Neuronal stem cell (in vitro differentiated cells): ENCODE results near the gene HSPG2.
A peak's percentile ranks its signal among the peaks of the same experiment; 100 is the strongest.

Experiments used
- DNase-seq: peaks from one replicate; pipeline ENCODE4 v3.0.0-alpha.2; 2013; ENCODE audit warnings: low spot score
- H2AFZ ChIP-seq: one replicate; pipeline ENCODE4 v1.6.1; 2013; ENCODE audit warnings: mild to moderate bottlenecking, low read length, inconsistent platforms
- H2AK5ac ChIP-seq: 2 replicates; pipeline ENCODE4 v1.6.1; 2013; ENCODE audit warnings: low read depth, mild to moderate bottlenecking, inconsistent platforms, low read length, moderate library complexity, mixed read lengths
- H2BK120ac ChIP-seq: 2 replicates; pipeline ENCODE4 v1.6.1; 2013; ENCODE audit warnings: low read depth, mild to moderate bottlenecking, inconsistent platforms, low read length, moderate library complexity, mixed read lengths
- H2BK12ac ChIP-seq: one replicate; pipeline ENCODE4 v1.6.1; 2013; ENCODE audit warnings: low read length, inconsistent platforms
- H2BK15ac ChIP-seq: 2 replicates; pipeline ENCODE4 v1.6.1; 2013; ENCODE audit warnings: mild to moderate bottlenecking, low read length, inconsistent platforms, mixed read lengths
- H2BK5ac ChIP-seq: one replicate; pipeline ENCODE4 v1.6.1; 2013; ENCODE audit warnings: inconsistent platforms, mild to moderate bottlenecking, low read length, moderate library complexity
- H3K14ac ChIP-seq: one replicate; pipeline ENCODE4 v1.6.1; 2013; ENCODE audit warnings: low read length, inconsistent platforms
- H3K18ac ChIP-seq: 2 replicates; pipeline ENCODE4 v1.6.1; 2013; ENCODE audit warnings: low read length, inconsistent platforms
- H3K23ac ChIP-seq: 2 replicates; pipeline ENCODE4 v1.6.1; 2013; ENCODE audit warnings: low read depth, mild to moderate bottlenecking, mixed read lengths, low read length, inconsistent platforms; ENCODE audit not compliant: poor library complexity
- H3K27ac ChIP-seq: replicated peaks from 3 replicates; pipeline ENCODE4 v1.5.1; 2013; ENCODE audit warnings: low read length, inconsistent platforms
- H3K27me3 ChIP-seq, 3 experiments: 2 replicates each; pipeline ENCODE4 v1.6.1; 2013; ENCODE audit warnings: low read length in 3 of 3, mild to moderate bottlenecking in 2 of 3, inconsistent platforms in 1 of 3, low read depth in 1 of 3, mixed read lengths in 1 of 3, moderate library complexity in 1 of 3; ENCODE audit not compliant: control insufficient read depth in 3 of 3, insufficient read depth in 3 of 3
- H3K36me3 ChIP-seq, 2 donors: replicated peaks in 1 of 2; 2 replicates each; pipeline ENCODE4 v1.6.1; 2013; ENCODE audit warnings: low read length in 2 of 2; ENCODE audit not compliant: control insufficient read depth in 2 of 2, insufficient read depth in 2 of 2
- H3K4ac ChIP-seq: 2 replicates; pipeline ENCODE4 v1.6.1; 2013; ENCODE audit warnings: inconsistent platforms, mild to moderate bottlenecking, low read length, moderate library complexity
- H3K4me1 ChIP-seq, 2 donors: 1 replicate in 1 of 2; 2 replicates in 1 of 2; pipeline ENCODE4 v1.6.1; 2013; ENCODE audit warnings: low read length in 2 of 2, low read depth in 1 of 2; ENCODE audit not compliant: control insufficient read depth in 2 of 2, insufficient read depth in 1 of 2
- H3K4me2 ChIP-seq: one replicate; pipeline ENCODE4 v1.6.1; 2013; ENCODE audit warnings: mild to moderate bottlenecking, low read length, inconsistent platforms; ENCODE audit not compliant: insufficient read depth, poor library complexity, severe bottlenecking
- H3K4me3 ChIP-seq, 2 donors: 2 replicates each; pipeline ENCODE4 v1.5.1; 2013; ENCODE audit warnings: low read length in 2 of 2, mild to moderate bottlenecking in 2 of 2, inconsistent platforms in 1 of 2, moderate library complexity in 1 of 2
- H3K79me1 ChIP-seq: one replicate; pipeline ENCODE4 v1.6.1; 2013; ENCODE audit warnings: low read depth, mild to moderate bottlenecking, inconsistent platforms, low read length, moderate library complexity
- H3K9ac ChIP-seq: one replicate; pipeline ENCODE4 v1.6.1; 2013; ENCODE audit warnings: mild to moderate bottlenecking, low read depth, low read length, inconsistent platforms; ENCODE audit not compliant: poor library complexity
- H3K9me3 ChIP-seq, 2 donors: replicated peaks in 1 of 2; 2 replicates each; pipeline versions ENCODE3 to v1.6.1; 2013; ENCODE audit warnings: low read length in 2 of 2, mild to moderate bottlenecking in 2 of 2, inconsistent platforms in 1 of 2, low read depth in 1 of 2, mixed read lengths in 1 of 2, moderate library complexity in 1 of 2; ENCODE audit not compliant: control insufficient read depth in 2 of 2, insufficient read depth in 1 of 2
- H4K8ac ChIP-seq: one replicate; pipeline ENCODE4 v1.6.1; 2013; ENCODE audit warnings: low read depth, mild to moderate bottlenecking, inconsistent platforms, low read length, moderate library complexity
- H4K91ac ChIP-seq: one replicate; pipeline ENCODE4 v1.6.1; 2013; ENCODE audit warnings: low read length, low read depth, mild to moderate bottlenecking, inconsistent platforms; ENCODE audit not compliant: poor library complexity
- WGBS, 2 donors: extraction: QIAGEN DNeasy Blood & Tissue Kit; methylation state at CpG; one replicate each; pipeline ENCODE4 v1.1.7; 2013; ENCODE audit warnings: missing lambda C conversion rate in 2 of 2, mixed read lengths in 1 of 2; ENCODE audit not compliant: insufficient read length in 2 of 2, insufficient replicate concordance in 1 of 2; ENCODE audit errors: extremely low coverage in 2 of 2; 5-methylcytosine and 5-hydroxymethylcytosine counted together

The HSPG2 gene

DNA sequence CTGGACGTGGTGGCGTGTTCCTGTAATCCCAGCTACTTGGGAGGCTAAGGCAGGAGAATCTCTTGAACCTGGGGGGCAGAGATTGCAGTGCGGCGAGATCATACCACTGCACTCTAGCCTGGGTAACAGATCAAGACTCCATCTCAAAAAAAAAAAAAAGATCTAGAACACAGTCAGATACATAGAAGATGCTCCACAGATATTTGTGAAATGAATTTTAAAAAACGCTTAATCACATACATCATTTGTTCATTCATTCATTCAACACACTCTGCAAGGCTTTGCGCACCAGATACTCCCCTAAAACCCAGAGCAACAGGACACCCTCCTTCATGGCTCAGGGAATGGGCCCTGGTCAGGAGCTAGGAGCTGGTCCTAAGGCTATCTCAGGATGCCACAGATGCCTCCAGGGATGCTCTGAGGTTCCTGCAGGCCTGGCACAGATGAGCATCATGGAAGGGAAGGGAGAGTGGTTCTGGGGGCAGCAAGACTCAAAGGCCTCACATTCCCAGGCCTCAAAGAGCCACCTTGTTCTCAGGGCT is 6.4 kb downstream of the HSPG2 start:
- Histone ChIP-seq H3K9me3 (no peaks in the 10 kb centered on the region), H2AK5ac (peak overlapping the region; percentile 58), H2BK15ac (no peak overlapping the region), H3K18ac (peak overlapping the region; percentile 72), H3K23ac (no peak overlapping the region), H2BK120ac (no peak overlapping the region), H3K4me1 (peaks cover 18 to 34% of the 10 kb centered on the region in 2 donors), H4K91ac (no peak overlapping the region), H2AFZ (no peak overlapping the region), H3K4me3 (no peak overlapping the region), H3K4me2 (no peak overlapping the region), H3K9ac (no peak overlapping the region), H3K27ac (no peak overlapping the region), H3K14ac (no peak overlapping the region), H2BK5ac (no peak overlapping the region), H3K27me3 (no peaks in the 10 kb centered on the region), H3K4ac (no peak overlapping the region), H2BK12ac (no peak overlapping the region), H4K8ac (no peak overlapping the region), H3K79me1 (peaks cover 16% of the 10 kb centered on the region), H3K36me3 (peaks cover 3 to 6% of the 10 kb centered on the region in 2 donors)
- no CpG with 5 or more reads among the region's 6 CpGs for WGBS, 2 donors
- no peak for DNase-seq

DNA sequence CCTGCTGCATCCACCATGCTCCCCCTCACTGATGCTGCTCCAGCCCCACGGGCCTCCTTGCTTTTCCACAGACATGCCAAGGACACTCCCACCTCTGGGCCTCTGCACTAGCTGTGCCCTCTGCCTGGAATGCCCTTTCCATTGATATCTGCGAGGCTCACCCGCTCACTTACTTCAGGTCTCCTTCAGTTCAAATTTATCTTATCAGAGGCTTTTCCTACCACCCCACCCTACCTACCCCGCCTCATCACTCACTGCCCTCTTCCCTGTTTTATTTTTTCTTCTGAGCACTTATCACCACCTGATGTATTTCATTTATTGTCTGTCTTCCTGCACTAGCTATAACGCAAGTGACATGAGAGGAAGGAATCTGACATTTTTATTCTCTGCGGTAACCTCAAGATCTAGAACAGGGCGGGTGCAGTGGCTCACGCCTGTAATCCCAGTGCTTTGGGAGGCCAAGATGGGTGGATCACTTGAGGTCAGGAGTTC is 7.0 kb downstream of the HSPG2 start:
- H3K79me1 ChIP-seq = peaks cover 11% of the 10 kb centered on the region
- no peaks in the 10 kb centered on the region for H3K9me3 ChIP-seq
- no peaks in the 10 kb centered on the region for H3K27me3 ChIP-seq
- no peak overlapping the region for H3K23ac ChIP-seq
- DNase-seq = no peak
- H3K14ac ChIP-seq = no peak overlapping the region
- no peak overlapping the region for H4K8ac ChIP-seq
- H2BK15ac ChIP-seq = no peak overlapping the region
- peak overlapping the region; percentile 54 for H3K18ac ChIP-seq
- no peak overlapping the region for H2AK5ac ChIP-seq
- no CpG with 5 or more reads among the region's 8 CpGs for WGBS, 2 donors
- no peak overlapping the region for H2BK5ac ChIP-seq
- H3K4me2 ChIP-seq = no peak overlapping the region
- H2BK120ac ChIP-seq = no peak overlapping the region
- no peak overlapping the region for H3K4ac ChIP-seq
- H2AFZ ChIP-seq = no peak overlapping the region
- no peak overlapping the region for H2BK12ac ChIP-seq
- H3K27ac ChIP-seq = no peak overlapping the region
- no peak overlapping the region for H3K9ac ChIP-seq
- peaks cover 3 to 6% of the 10 kb centered on the region in 2 donors for H3K36me3 ChIP-seq
- no peak overlapping the region for H4K91ac ChIP-seq
- no peak overlapping the region for H3K4me3 ChIP-seq
- H3K4me1 ChIP-seq = peaks cover 15 to 29% of the 10 kb centered on the region in 2 donors

DNA sequence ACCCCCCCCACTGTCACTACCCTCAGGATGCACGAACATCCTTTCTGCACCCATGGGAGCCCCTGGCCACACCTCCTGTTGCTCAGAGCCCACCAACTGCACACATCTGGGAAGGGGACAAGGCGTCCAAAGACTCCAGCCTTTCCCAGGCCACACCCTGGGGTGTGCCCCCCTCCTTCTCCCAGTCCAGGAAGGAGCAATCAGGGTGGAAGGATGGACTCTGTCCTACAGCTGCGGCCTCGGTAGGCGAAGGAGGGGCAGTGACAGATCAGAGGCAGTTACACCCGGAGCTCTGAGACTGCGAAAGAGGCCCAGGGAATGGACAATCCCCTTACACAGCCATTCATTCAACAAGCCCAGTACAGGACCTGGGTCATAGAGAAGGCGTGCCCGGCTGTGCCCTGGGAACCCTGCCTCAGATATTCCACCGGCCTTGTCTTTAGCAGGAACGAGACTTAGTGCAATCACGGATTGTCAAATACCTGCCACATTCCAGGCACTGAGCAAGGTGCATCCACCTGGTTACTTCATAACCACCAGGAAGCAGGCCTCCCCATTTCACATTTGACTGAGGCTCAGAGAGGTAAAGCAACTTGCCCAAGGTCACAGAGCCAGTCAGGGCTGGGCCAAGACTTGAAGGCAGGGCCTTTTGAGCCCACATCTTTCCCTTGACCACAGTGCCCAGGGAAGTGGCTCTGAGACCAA is 9.4 kb downstream of the HSPG2 start:
- no peak overlapping the region for H2BK120ac ChIP-seq
- H3K23ac ChIP-seq = no peak overlapping the region
- no CpG with 5 or more reads among the region's 12 CpGs for WGBS, 2 donors
- no peak overlapping the region for H3K4ac ChIP-seq
- H3K9ac ChIP-seq = peak overlapping the region; percentile 47
- H3K18ac ChIP-seq = no peak overlapping the region
- peak overlapping the region; percentile 55 for H2BK15ac ChIP-seq
- H3K27me3 ChIP-seq = no peaks in the 10 kb centered on the region
- no peak overlapping the region for H3K14ac ChIP-seq
- H2BK5ac ChIP-seq = peak overlapping the region; percentile 45
- no peak overlapping the region for H3K27ac ChIP-seq
- no peak overlapping the region for H4K91ac ChIP-seq
- no peak overlapping the region for H3K4me2 ChIP-seq
- H3K9me3 ChIP-seq = no peaks in the 10 kb centered on the region
- H3K4me3 ChIP-seq = no peak overlapping the region
- H3K79me1 ChIP-seq = peaks cover 13% of the 10 kb centered on the region
- peaks cover 8 to 26% of the 10 kb centered on the region in 2 donors for H3K4me1 ChIP-seq
- DNase-seq = no peak
- no peak overlapping the region for H2BK12ac ChIP-seq
- peaks cover 3 to 6% of the 10 kb centered on the region in 2 donors for H3K36me3 ChIP-seq
- H2AK5ac ChIP-seq = peak overlapping the region; percentile 40
- H2AFZ ChIP-seq = no peak overlapping the region
- H4K8ac ChIP-seq = no peak overlapping the region

DNA sequence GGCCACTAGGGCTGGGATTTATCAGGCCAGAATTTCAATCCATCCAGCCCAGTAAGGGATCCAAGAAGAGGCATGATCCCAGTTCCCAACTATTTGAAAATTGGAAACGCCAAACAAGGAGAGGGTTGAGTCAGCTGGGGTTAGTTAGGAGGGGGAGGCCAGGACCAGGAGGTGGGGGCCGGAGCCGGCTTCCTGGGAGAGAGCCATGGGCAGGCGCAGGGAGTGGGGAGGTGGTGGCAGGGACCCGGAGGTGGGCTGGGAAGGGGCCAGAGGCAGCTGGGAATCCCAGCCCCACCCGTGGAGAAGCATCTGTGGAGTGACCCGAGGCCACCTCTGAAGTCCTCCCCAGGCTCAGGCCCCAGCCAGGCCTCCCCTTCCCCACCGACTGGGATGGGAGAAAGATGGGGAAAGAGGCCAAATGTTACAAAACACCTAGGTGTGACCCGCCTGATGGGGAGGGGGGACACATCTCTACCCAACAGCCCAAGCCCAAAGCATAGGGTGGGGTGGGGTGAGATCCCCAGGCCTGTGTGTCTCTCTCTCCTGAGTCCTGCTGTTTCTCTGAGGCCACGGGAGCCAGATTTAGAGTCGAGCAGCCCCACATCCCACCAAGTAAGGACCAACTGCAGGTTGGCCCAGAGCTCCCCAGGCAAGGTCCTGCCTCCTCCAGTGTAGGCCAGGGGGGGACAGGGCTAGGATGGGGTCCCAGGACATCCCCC is 10.1 kb downstream of the HSPG2 start:
- Histone ChIP-seq H3K27ac (no peak overlapping the region), H2BK15ac (peak overlapping the region; percentile 55), H3K4me3 (no peak overlapping the region), H3K4me1 (peaks cover 10 to 26% of the 10 kb centered on the region in 2 donors), H3K36me3 (peaks cover 3 to 6% of the 10 kb centered on the region in 2 donors), H3K9me3 (no peaks in the 10 kb centered on the region), H3K4me2 (no peak overlapping the region), H3K79me1 (peaks cover 13% of the 10 kb centered on the region), H3K23ac (no peak overlapping the region), H2AK5ac (peak overlapping the region; percentile 40), H2BK5ac (peak overlapping the region; percentile 45), H3K18ac (peak overlapping the region; percentile 27), H2BK120ac (no peak overlapping the region), H4K8ac (no peak overlapping the region), H3K27me3 (no peaks in the 10 kb centered on the region), H3K4ac (no peak overlapping the region), H3K14ac (no peak overlapping the region), H3K9ac (peak overlapping the region; percentile 24), H2BK12ac (no peak overlapping the region), H2AFZ (no peak overlapping the region), H4K91ac (no peak overlapping the region)
- WGBS, 2 donors = no CpG with 5 or more reads among the region's 11 CpGs
- DNase-seq = no peak
